LoVo (cell line): ENCODE results near the gene METTL8.

ENCODE experiments used
- DNase-seq: peaks from one replicate; pipeline ENCODE4 v3.0.0-alpha.2; 2016; ENCODE audit warnings: low spot score

Gene METTL8

GRCh38 chr2:171433763-171434012 is at the start of gene METTL8:
Gene METTL8 (minus strand): TSS chr2:171433990. CDS start chr2:171392185, 41,805 bp downstream.
- DNase-seq = no peak

GRCh38 chr2:171482877-171483276 is 49.1 kb upstream of the METTL8 start:
- no peak for DNase-seq

GRCh38 chr2:171482308-171482707 is 48.5 kb upstream of the METTL8 start:
- no peak for DNase-seq

GRCh38 chr2:171480908-171481307 is 47.1 kb upstream of the METTL8 start:
- no peak for DNase-seq

GRCh38 chr2:171479154-171479814 is 45.5 kb upstream of the METTL8 start:
- no peak for DNase-seq

GRCh38 chr2:171478345-171478744 is 44.6 kb upstream of the METTL8 start:
- no peak for DNase-seq

- DNase-seq = no peak
Measured at GRCh38 chr2:171475979-171476378, 42.2 kb upstream of the METTL8 start.

GRCh38 chr2:171470129-171470528 is 36.3 kb upstream of the METTL8 start:
- no peak for DNase-seq

GRCh38 chr2:171469176-171469575 is 35.4 kb upstream of the METTL8 start:
- DNase-seq = no peak

- no peak for DNase-seq
Measured at GRCh38 chr2:171460537-171460936, 26.7 kb upstream of the METTL8 start.

GRCh38 chr2:171459498-171459897 is 25.7 kb upstream of the METTL8 start:
- no peak for DNase-seq

GRCh38 chr2:171452773-171453172 is 19.0 kb upstream of the METTL8 start:
- no peak for DNase-seq

GRCh38 chr2:171451074-171451473 is 17.3 kb upstream of the METTL8 start:
- no peak for DNase-seq

GRCh38 chr2:171447675-171448074 is 13.9 kb upstream of the METTL8 start:
- DNase-seq = no peak

GRCh38 chr2:171441470-171441869 is 7.7 kb upstream of the METTL8 start:
- no peak for DNase-seq

GRCh38 chr2:171436307-171436706 is 2.5 kb upstream of the METTL8 start:
- peak; percentile 12 for DNase-seq

GRCh38 chr2:171434013-171434989 is 511 bp upstream of the METTL8 start, which contains the start of gene DCAF17:
Gene DCAF17 (plus strand): TSS chr2:171434226. CDS start chr2:171434578, 352 bp downstream.
- DNase-seq = peak; percentile 98

GRCh38 chr2:171432969-171433762 is 624 bp downstream of the METTL8 start:
- DNase-seq = peak; percentile 78

GRCh38 chr2:171432206-171432968 is 1.4 kb downstream of the METTL8 start:
- DNase-seq = no peak

GRCh38 chr2:171431677-171432167 is 2.1 kb downstream of the METTL8 start:
- no peak for DNase-seq
